Activated T-cell treated with anti-CD3 and anti-CD28 coated beads, Interleukin-2, amount 50 U/mL, for 4 hours (primary cell): ENCODE results near the gene ATP5F1D. TPM values are rescaled to one million over a fixed set of nuclear protein-coding genes. Genes with fewer than 3 reads are reported as not detected.
A peak's percentile ranks its signal among the peaks of the same experiment; 100 is the strongest.

ENCODE experiments used
- ATAC-seq, 2 donors: fragments of 200-7000 bp; cut with Tn5 transposase; one replicate each; pipeline ENCODE4 v1.10.0; 2021
- DNase-seq: peaks from one replicate; pipeline ENCODE4 v3.0.0-alpha.2; 2020
- H3K27me3 Mint-ChIP-seq: one replicate; pipeline ENCODE4 v1.8.0; 2021; ENCODE audit warnings: low read depth, mixed read lengths
- H3K36me3 Mint-ChIP-seq: one replicate; pipeline ENCODE4 v1.8.0; 2022; ENCODE audit warnings: mixed read lengths; ENCODE audit not compliant: insufficient read depth
- H3K4me1 Mint-ChIP-seq: one replicate; pipeline ENCODE4 v1.8.0; 2021; ENCODE audit warnings: low read depth, mixed read lengths
- H3K4me3 Mint-ChIP-seq: one replicate; pipeline ENCODE4 v1.8.0; 2021; ENCODE audit warnings: mild to moderate bottlenecking, moderate library complexity, mixed read lengths
- H3K9me3 Mint-ChIP-seq: one replicate; pipeline ENCODE4 v1.8.0; 2021; ENCODE audit warnings: mixed read lengths
- total RNA-seq, 3 donors: library from RNA; stranded (reverse); gene quantifications; one replicate each; pipeline ENCODE4 v1.2.1, GENCODE V29; 2021

Gene ATP5F1D
- total RNA-seq, 3 donors from 2014 or later: 259 to 434 (median 312) TPM

- H3K4me1 Mint-ChIP-seq: peaks cover 15% of the 10 kb centered on the region
- H3K4me3 Mint-ChIP-seq: no peak overlapping the region
- DNase-seq (no peak), ATAC-seq (no peak)
- H3K9me3 Mint-ChIP-seq: no peaks in the 10 kb centered on the region
- H3K27me3 Mint-ChIP-seq: peaks cover under 1% of the 10 kb centered on the region
- H3K36me3 Mint-ChIP-seq: peaks cover 14% of the 10 kb centered on the region
Observed at GRCh38 chr19:1278713-1279660, 37.4 kb downstream of the ATP5F1D start.

GRCh38 chr19:1279782-1280341 is 38.3 kb downstream of the ATP5F1D start:
- no peaks in the 10 kb centered on the region for H3K9me3 Mint-ChIP-seq
- H3K4me3 Mint-ChIP-seq: peak overlapping the region; percentile 43
- ATAC-seq: peak in 1 of 2 donors; percentile 9
- peaks cover 16% of the 10 kb centered on the region for H3K4me1 Mint-ChIP-seq
- H3K36me3 Mint-ChIP-seq: peaks cover 13% of the 10 kb centered on the region
- H3K27me3 Mint-ChIP-seq: peaks cover 9% of the 10 kb centered on the region
- DNase-seq: peak; percentile 76

GRCh38 chr19:1280636-1281568 is 39.4 kb downstream of the ATP5F1D start:
- no peaks in the 10 kb centered on the region for H3K9me3 Mint-ChIP-seq
- H3K36me3 Mint-ChIP-seq: peaks cover 13% of the 10 kb centered on the region

GRCh38 chr19:1281569-1282287 is 40.2 kb downstream of the ATP5F1D start:
- DNase-seq: no peak
- peaks cover 18% of the 10 kb centered on the region for H3K4me1 Mint-ChIP-seq
- peaks cover 12% of the 10 kb centered on the region for H3K36me3 Mint-ChIP-seq
- no peaks in the 10 kb centered on the region for H3K9me3 Mint-ChIP-seq
- peaks cover 18% of the 10 kb centered on the region for H3K27me3 Mint-ChIP-seq
- H3K4me3 Mint-ChIP-seq: no peak overlapping the region
- no peak for ATAC-seq

More at GRCh38 chr19:1280636-1281568, 39.4 kb downstream of the ATP5F1D start:
- ATAC-seq (no peak), DNase-seq (no peak)
- Mint-ChIP-seq H3K4me3 (no peak overlapping the region), H3K4me1 (peaks cover 18% of the 10 kb centered on the region), H3K27me3 (peaks cover 13% of the 10 kb centered on the region)

GRCh38 chr19:1282588-1283206 is 41.1 kb downstream of the ATP5F1D start:
- Mint-ChIP-seq H3K4me1 (peaks cover 15% of the 10 kb centered on the region), H3K9me3 (no peaks in the 10 kb centered on the region), H3K27me3 (peaks cover 18% of the 10 kb centered on the region), H3K36me3 (peaks cover 9% of the 10 kb centered on the region), H3K4me3 (no peak overlapping the region)
- ATAC-seq (no peak), DNase-seq (no peak)

GRCh38 chr19:1283207-1283916 is 41.8 kb downstream of the ATP5F1D start:
- no peaks in the 10 kb centered on the region for H3K9me3 Mint-ChIP-seq
- DNase-seq: no peak

GRCh38 chr19:1283917-1284292 is 42.4 kb downstream of the ATP5F1D start:
- no peaks in the 10 kb centered on the region for H3K9me3 Mint-ChIP-seq
- H3K36me3 Mint-ChIP-seq: peaks cover 9% of the 10 kb centered on the region
- peaks cover 13% of the 10 kb centered on the region for H3K4me1 Mint-ChIP-seq
- DNase-seq: no peak
- no peak for ATAC-seq
- no peak overlapping the region for H3K4me3 Mint-ChIP-seq
- H3K27me3 Mint-ChIP-seq: peaks cover 24% of the 10 kb centered on the region

More at GRCh38 chr19:1283207-1283916, 41.8 kb downstream of the ATP5F1D start:
- Mint-ChIP-seq H3K36me3 (peaks cover 9% of the 10 kb centered on the region), H3K4me3 (no peak overlapping the region), H3K27me3 (peaks cover 22% of the 10 kb centered on the region), H3K4me1 (peaks cover 13% of the 10 kb centered on the region)
- no peak for ATAC-seq

- DNase-seq: no peak
- peaks cover 28% of the 10 kb centered on the region for H3K27me3 Mint-ChIP-seq
- H3K9me3 Mint-ChIP-seq: no peaks in the 10 kb centered on the region
- peaks cover 9% of the 10 kb centered on the region for H3K36me3 Mint-ChIP-seq
- peaks cover 13% of the 10 kb centered on the region for H3K4me1 Mint-ChIP-seq
- no peak for ATAC-seq
- peak overlapping the region; percentile 48 for H3K4me3 Mint-ChIP-seq
Observed at GRCh38 chr19:1284293-1284978, 42.9 kb downstream of the ATP5F1D start.

GRCh38 chr19:1284979-1285736 is 43.6 kb downstream of the ATP5F1D start:
- no peak for DNase-seq
- Mint-ChIP-seq H3K4me1 (peaks cover 8% of the 10 kb centered on the region), H3K36me3 (peaks cover 3% of the 10 kb centered on the region), H3K9me3 (no peaks in the 10 kb centered on the region), H3K27me3 (peaks cover 28% of the 10 kb centered on the region), H3K4me3 (peak overlapping the region; percentile 48)
- no peak for ATAC-seq

GRCh38 chr19:1285737-1286360 is 44.3 kb downstream of the ATP5F1D start, which contains the start of gene EFNA2:
TSS of gene EFNA2 (plus strand) at chr19:1285873. CDS start at chr19:1286169, 296 bp downstream.
- Mint-ChIP-seq H3K36me3 (no peaks in the 10 kb centered on the region), H3K9me3 (no peaks in the 10 kb centered on the region)
- DNase-seq: no peak

GRCh38 chr19:1286487-1287353 is 45.2 kb downstream of the ATP5F1D start:
- no peaks in the 10 kb centered on the region for H3K36me3 Mint-ChIP-seq
- no peak overlapping the region for H3K4me3 Mint-ChIP-seq
- peaks cover 8% of the 10 kb centered on the region for H3K4me1 Mint-ChIP-seq
- DNase-seq (no peak), ATAC-seq (no peak)
- H3K27me3 Mint-ChIP-seq: peaks cover 31% of the 10 kb centered on the region
- no peaks in the 10 kb centered on the region for H3K9me3 Mint-ChIP-seq

More at GRCh38 chr19:1285737-1286360, 44.3 kb downstream of the ATP5F1D start, which contains the start of gene EFNA2:
- Mint-ChIP-seq H3K4me3 (peak within 1 kb of the TSS; percentile 48), H3K4me1 (peaks cover 8% of the 10 kb centered on the region), H3K27me3 (peaks cover 31% of the 10 kb centered on the region)
- ATAC-seq: peak in 1 of 2 donors; percentile 17
